Measurements from ENCODE around the gene CFAP221. TPM values are rescaled to one million over a fixed set of nuclear protein-coding genes. Genes with fewer than 3 reads are reported as not detected.
A peak's percentile ranks its signal among the peaks of the same experiment; 100 is the strongest.

The CFAP221 gene
- total RNA-seq, 4 donors from 2014 or later, result 0.51 to 5.0 (median 3.7) TPM

- intact Hi-C loops (cut with DNase I; ENCODE audit: low total_unique reads), result no loop called here
Observed at GRCh38 chr2:119512946-119513345, 31.3 kb upstream of the CFAP221 start.

GRCh38 chr2:119513832-119514231 is 30.4 kb upstream of the CFAP221 start:
- intact Hi-C loops (cut with DNase I; ENCODE audit: low total_unique reads), result no loop called here
- DNase-seq, result no peak
- Histone ChIP-seq H3K27ac (no peak overlapping the region), H3K9me3 (no peaks in the 10 kb centered on the region), H3K27me3 (no peaks in the 10 kb centered on the region), H3K36me3 (no peaks in the 10 kb centered on the region), H3K4me3 (no peak overlapping the region), H3K4me1 (no peaks in the 10 kb centered on the region)
- TF ChIP-seq POLR2A (IDR thresholded peaks at IDR 0.05), result no peak
- TF ChIP-seq CTCF (IDR thresholded peaks at IDR 0.05), result no peak

More at GRCh38 chr2:119512946-119513345, 31.3 kb upstream of the CFAP221 start:
- no peak for TF ChIP-seq POLR2A (IDR thresholded peaks at IDR 0.05)
- no peak for TF ChIP-seq CTCF (IDR thresholded peaks at IDR 0.05)
- DNase-seq, result no peak
- no peak overlapping the region for H3K4me3 ChIP-seq
- H3K27ac ChIP-seq, result no peak overlapping the region
- no peaks in the 10 kb centered on the region for H3K9me3 ChIP-seq
- H3K36me3 ChIP-seq, result no peaks in the 10 kb centered on the region
- H3K4me1 ChIP-seq, result no peaks in the 10 kb centered on the region
- no peaks in the 10 kb centered on the region for H3K27me3 ChIP-seq

- Histone ChIP-seq H3K9me3 (no peaks in the 10 kb centered on the region), H3K27me3 (no peaks in the 10 kb centered on the region), H3K27ac (no peak overlapping the region), H3K4me1 (no peaks in the 10 kb centered on the region), H3K4me3 (no peak overlapping the region), H3K36me3 (no peaks in the 10 kb centered on the region)
- DNase-seq, result no peak
- intact Hi-C loops (cut with DNase I; ENCODE audit: low total_unique reads), result no loop called here
- TF ChIP-seq CTCF (IDR thresholded peaks at IDR 0.05) (no peak), POLR2A (IDR thresholded peaks at IDR 0.05) (no peak)
Observed at GRCh38 chr2:119516121-119516520, 28.1 kb upstream of the CFAP221 start.

DNA sequence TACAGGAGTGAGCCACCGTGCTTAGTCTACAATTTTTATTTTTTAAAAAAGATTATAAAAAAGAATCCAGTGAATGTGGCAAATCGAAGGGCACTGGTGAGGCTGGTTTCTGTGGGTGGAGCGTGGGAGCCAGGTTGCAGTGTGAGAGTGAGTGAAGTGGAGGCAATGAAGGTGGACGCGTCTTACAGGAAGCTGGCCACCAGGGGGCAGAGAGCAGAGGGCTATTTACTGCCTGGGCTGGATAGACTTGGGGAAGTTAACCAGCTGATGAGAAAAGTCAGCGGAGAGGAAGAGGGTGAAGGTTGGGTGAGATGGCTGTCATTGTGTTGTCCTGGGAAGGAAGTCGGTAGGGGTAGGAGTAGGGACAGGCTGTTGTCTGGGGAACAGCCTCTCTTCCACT is 26.8 kb upstream of the CFAP221 start:
- Histone ChIP-seq H3K4me1 (no peaks in the 10 kb centered on the region), H3K4me3 (no peak overlapping the region), H3K36me3 (no peaks in the 10 kb centered on the region), H3K9me3 (no peaks in the 10 kb centered on the region), H3K27ac (no peak overlapping the region), H3K27me3 (no peaks in the 10 kb centered on the region)
- intact Hi-C loops (cut with DNase I; ENCODE audit: low total_unique reads), result no loop called here
- no peak for DNase-seq
- TF ChIP-seq CTCF (IDR thresholded peaks at IDR 0.05) (peak in 2 of 4 experiments; percentile 6 to 13), POLR2A (IDR thresholded peaks at IDR 0.05) (no peak)

GRCh38 chr2:119518401-119519056 is 25.7 kb upstream of the CFAP221 start:
- TF ChIP-seq POLR2A (IDR thresholded peaks at IDR 0.05) (no peak), CTCF (IDR thresholded peaks at IDR 0.05) (no peak)
- Histone ChIP-seq H3K27ac (no peak overlapping the region), H3K4me3 (no peak overlapping the region), H3K9me3 (no peaks in the 10 kb centered on the region), H3K27me3 (peaks cover 0 to under 1% of the 10 kb centered on the region in 2 donors), H3K4me1 (no peaks in the 10 kb centered on the region), H3K36me3 (no peaks in the 10 kb centered on the region)
- DNase-seq, result no peak
- intact Hi-C loops (cut with DNase I; ENCODE audit: low total_unique reads), result no loop called here

All from uterus (tissue), 4 donors.